Transverse colon (tissue), 4 donors: ENCODE data around the gene EIF5B. TPM values are rescaled to one million over a fixed set of nuclear protein-coding genes. Genes with fewer than 3 reads are reported as not detected.
"Not testable (repeated sequence)": the region's sequence is repeated elsewhere in the genome, so short reads cannot be mapped to it uniquely, and the experiment has no call there.

Experiments
- DNase-seq: peaks from one replicate; pipeline ENCODE4 v3.0.0-alpha.2; 2019
- H3K27ac ChIP-seq, 4 donors: fragments of 200-600 bp; sonication (generic); 2 replicates each; pipeline ENCODE4 v1.5.1; 2016 to 2018; ENCODE audit warnings: inconsistent platforms in 4 of 4
- H3K27me3 ChIP-seq: fragments of 200-600 bp; sonication (generic); 2 replicates; pipeline ENCODE4 v1.5.1; 2017; ENCODE audit warnings: inconsistent platforms
- H3K36me3 ChIP-seq, 4 donors: fragments of 200-600 bp; sonication (generic); 2 replicates each; pipeline ENCODE4 v1.5.1; 2017 to 2019; ENCODE audit warnings: inconsistent platforms in 4 of 4
- H3K4me1 ChIP-seq, 4 donors: fragments of 200-600 bp; sonication (generic); 2 replicates each; pipeline ENCODE4 v1.5.1; 2017 to 2020; ENCODE audit warnings: inconsistent platforms in 4 of 4
- H3K4me3 ChIP-seq, 4 donors: fragments of 200-600 bp; sonication (generic); 1 replicate in 1 of 4; 2 replicates in 3 of 4; pipeline versions ENCODE4 v1.5.1 to v1.6.1; 2017 to 2019; ENCODE audit warnings: inconsistent platforms in 4 of 4
- H3K9me3 ChIP-seq, 2 donors: fragments of 200-600 bp; sonication (generic); 2 replicates each; pipeline ENCODE4 v1.5.1; 2017 to 2019; ENCODE audit warnings: inconsistent platforms in 2 of 2
- CTCF ChIP-seq, 5 experiments: fragments of 200-600 bp in 3 of 5; fragments of 450-650 bp in 2 of 5; sonication (generic) in 3 of 5; IDR thresholded peaks; 1 replicate in 2 of 5; 2 replicates in 3 of 5; pipeline ENCODE4 v1.5.1; 2016 to 2017; ENCODE audit warnings: antibody characterized with exemption in 5 of 5, inconsistent platforms in 3 of 5, mild to moderate bottlenecking in 2 of 5, moderate library complexity in 1 of 5
- EP300 ChIP-seq: sonication (generic); formaldehyde crosslinking; IDR thresholded peaks from one replicate; pipeline ENCODE4 v1.6.1; 2017; ENCODE audit warnings: antibody characterized with exemption, low read depth
- POLR2A ChIP-seq: fragments of 450-650 bp; IDR thresholded peaks from one replicate; pipeline ENCODE4 v1.6.1; 2016; ENCODE audit warnings: antibody characterized with exemption, mild to moderate bottlenecking, moderate library complexity
- POLR2AphosphoS5 ChIP-seq, 3 donors: sonication (generic); formaldehyde crosslinking; IDR thresholded peaks; one replicate each; pipeline ENCODE4 v1.6.1; 2016; ENCODE audit warnings: antibody characterized with exemption in 3 of 3
- WGBS, 2 donors: methylation state at CpG; one replicate each; pipeline ENCODE4 v1.1.5; 2018; ENCODE audit warnings: low coverage in 1 of 2; 5-methylcytosine and 5-hydroxymethylcytosine counted together
- in situ Hi-C, 4 donors: fragments of 200-750 bp; cut with MboI; loops; one replicate each; pipeline versions ENCODE4 v1.15.0 to v1.15.1; 2017; ENCODE audit warnings: low sequenced_read_pairs in 3 of 4, low pct_ligation_motif_present in 1 of 4, low pct_unique_long_range_greater_than_20kb in 1 of 4
- intact Hi-C: fragments of 100-400 bp; cut with DNase I; formaldehyde crosslinking; loops from one replicate; pipeline ENCODE4 v1.15.1; 2023; ENCODE audit warnings: low total_unique reads
- total RNA-seq, 4 donors: library from RNA; depleted of rRNA; stranded (reverse); fragments of >200 nt; gene quantifications; one replicate each; pipeline ENCODE4 v1.1.0, GENCODE V29; 2016

The EIF5B gene
- total RNA-seq, 4 donors from 2014 or later, result 13.1 to 32.6 (median 20.6) TPM

- in situ Hi-C loops (no loop called here), intact Hi-C loops (no loop called here)
- H3K36me3 ChIP-seq, result peaks cover 0 to 54% (median 18%) of the 10 kb centered on the region in 4 donors
- no peaks in the 10 kb centered on the region for H3K27me3 ChIP-seq
- no peaks in the 10 kb centered on the region for H3K4me1 ChIP-seq
- TF ChIP-seq CTCF (IDR thresholded peaks at IDR 0.05), result no peak
- TF ChIP-seq POLR2AphosphoS5 (IDR thresholded peaks at IDR 0.05), result no peak
- no peak for TF ChIP-seq POLR2A
- no peak for TF ChIP-seq EP300
- no peak overlapping the region for H3K27ac ChIP-seq
- no peak overlapping the region for H3K4me3 ChIP-seq
- 96 to 100% methylated on average over 9 of the region's 9 CpGs for WGBS, 2 donors
- H3K9me3 ChIP-seq, result no peaks in the 10 kb centered on the region
- DNase-seq, result no peak
Measured at GRCh38 chr2:99317161-99317872, 19.9 kb upstream of the EIF5B start.

DNA sequence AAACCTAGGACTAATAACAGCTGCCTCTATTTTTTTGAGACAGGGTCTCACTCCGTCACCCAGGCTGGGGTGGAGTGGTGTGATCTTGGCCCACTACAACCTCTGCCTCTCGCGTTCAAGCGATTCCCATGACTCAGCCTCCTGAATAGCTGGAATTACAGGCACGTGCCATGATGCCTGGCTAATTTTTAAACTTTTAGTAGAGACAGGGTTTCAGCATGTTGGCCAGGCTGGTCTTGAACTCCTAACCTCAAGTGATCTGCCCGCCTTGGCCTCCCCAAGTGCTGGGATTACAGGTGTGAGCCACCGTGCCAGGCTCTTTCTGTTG lies 19.4 kb upstream of the EIF5B start:
- in situ Hi-C loops, DNase-seq, H3K27me3 ChIP-seq, intact Hi-C loops, H3K4me1 ChIP-seq, H3K27ac ChIP-seq, H3K9me3 ChIP-seq, H3K4me3 ChIP-seq: not testable (repeated sequence)
- peaks cover 0 to 59% (median 18%) of the 10 kb centered on the region in 4 donors for H3K36me3 ChIP-seq
- WGBS, 2 donors, result 97 to 100% methylated on average over 1 to 7 of the region's 7 CpGs

DNA sequence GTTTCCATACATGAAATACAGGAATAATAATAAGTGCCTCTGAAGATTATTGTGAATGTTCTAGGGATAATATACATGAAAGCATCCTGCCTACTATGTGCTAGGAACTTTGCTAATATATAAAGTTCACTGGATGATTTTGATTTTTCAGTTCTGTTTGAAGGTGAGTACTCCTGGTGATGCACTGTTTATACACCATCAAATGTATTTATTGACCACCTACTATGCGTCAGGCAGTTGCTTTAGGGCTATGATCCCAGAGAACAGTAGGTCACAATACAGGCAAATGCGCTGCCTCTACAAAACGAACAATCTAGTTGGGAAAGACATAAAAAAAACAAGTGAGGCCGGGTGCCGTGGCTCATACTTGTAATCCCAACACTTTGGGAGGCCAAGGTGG lies 11.8 kb upstream of the EIF5B start:
- in situ Hi-C loops, result loop anchor here in 3 of 4 donors (25.0 kb wide), 3 partner anchors 138 to 937 kb away; partner anchors contain the start of genes MITD1 (in 2 of the 3), MRPL30 (in 2 of the 3) and REV1 (in 2 of the 3)
- H3K4me3 ChIP-seq, result no peak overlapping the region
- DNase-seq, result no peak
- peaks cover 0 to 65% (median 31%) of the 10 kb centered on the region in 4 donors for H3K36me3 ChIP-seq
- no peaks in the 10 kb centered on the region for H3K4me1 ChIP-seq
- 93 to 94% methylated on average over 3 to 5 of the region's 5 CpGs for WGBS, 2 donors
- H3K27ac ChIP-seq, result no peak overlapping the region
- no peaks in the 10 kb centered on the region for H3K9me3 ChIP-seq
- no peaks in the 10 kb centered on the region for H3K27me3 ChIP-seq
- intact Hi-C loops, result no loop called here
- TF ChIP-seq POLR2AphosphoS5 (IDR thresholded peaks at IDR 0.05) (no peak), EP300 (no peak), POLR2A (no peak), CTCF (IDR thresholded peaks at IDR 0.05) (no peak)

DNA sequence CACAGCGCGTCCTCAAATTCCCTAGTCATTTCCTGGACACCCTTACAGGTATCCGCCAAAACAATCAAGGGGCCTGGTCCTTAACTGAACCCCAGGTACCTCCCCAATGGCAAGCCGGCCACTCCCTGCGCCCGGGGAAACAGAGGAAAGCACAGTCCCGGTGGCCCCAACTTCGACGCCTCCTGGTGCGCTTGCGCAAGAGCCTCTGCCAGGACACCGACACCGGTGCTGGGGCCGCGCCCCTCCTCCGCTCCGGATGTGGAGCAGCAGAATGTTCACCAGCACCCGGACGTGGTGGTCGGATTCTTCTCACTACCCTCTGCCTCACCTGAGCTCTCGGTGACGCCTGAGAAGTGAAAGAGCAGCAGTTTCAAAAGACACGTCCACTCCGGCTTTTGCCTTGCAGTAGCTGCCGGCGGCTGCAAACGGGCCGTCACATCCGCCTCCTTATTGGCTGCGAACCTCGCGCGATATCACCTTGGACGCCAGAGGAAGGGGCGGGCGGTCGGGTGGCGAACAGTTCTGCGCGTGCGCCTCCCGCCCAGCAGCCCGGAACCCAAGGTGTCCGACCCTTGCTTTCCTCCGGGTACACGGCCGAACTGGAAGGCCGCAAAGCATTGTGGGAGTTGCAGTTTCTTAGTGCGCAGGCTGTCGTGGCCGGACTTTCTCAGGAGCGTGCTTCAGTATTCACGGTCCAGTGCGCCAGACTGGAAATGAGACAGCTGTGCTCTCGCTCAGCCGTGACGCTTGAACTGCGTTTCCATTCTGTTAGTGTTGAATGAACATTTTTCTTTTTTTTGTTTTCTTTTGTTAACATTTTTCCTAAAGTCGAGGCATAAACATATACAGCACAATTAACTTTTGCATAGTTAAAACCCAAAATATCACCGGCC lies 1.0 kb upstream of the EIF5B start, which contains the start of gene TXNDC9:
TXNDC9 (minus strand) TSS at position 423 of the 893 bp plus-strand sequence. CDS start 3,123 bp downstream, outside the sequence.
- DNase-seq, result peak; percentile 99
- Histone ChIP-seq H3K27ac (peak within 1 kb of the TSS; percentile 93 to 97 (median 94)), H3K9me3 (no peaks in the 10 kb centered on the region), H3K36me3 (peaks cover 0 to 8% (median 4%) of the 10 kb centered on the region in 4 donors), H3K4me3 (peak within 1 kb of the TSS; percentile 91 to 98 (median 93)), H3K27me3 (no peaks in the 10 kb centered on the region), H3K4me1 (peaks cover 16 to 47% (median 30%) of the 10 kb centered on the region in 4 donors)
- intact Hi-C loops, result loop anchor here (2.0 kb wide), 1 partner anchor 155 kb away; the partner anchor contains the start of gene REV1
- 0 to 1% methylated on average over 2 to 51 of the region's 60 CpGs for WGBS, 2 donors
- TF ChIP-seq POLR2A, result peak; percentile 78
- peak; percentile 85 to 92 (median 85) for TF ChIP-seq POLR2AphosphoS5 (IDR thresholded peaks at IDR 0.05)
- TF ChIP-seq CTCF (IDR thresholded peaks at IDR 0.05), result peak in 1 of 5 experiments; percentile 22
- TF ChIP-seq EP300, result no peak
- in situ Hi-C loops, result loop anchor here in 3 of 4 donors (10.0 to 25.0 kb wide), 4 partner anchors 149 to 926 kb away; partner anchors contain the start of genes MITD1 (in 3 of the 3), MRPL30 (in 3 of the 3) and REV1 (in 2 of the 3)
